Measurements from ENCODE around the gene SLX9.

GRCh38 chr21:44951186-44951915 is 11.5 kb downstream of the SLX9 start:
- TF ChIP-seq, protein P1, sequence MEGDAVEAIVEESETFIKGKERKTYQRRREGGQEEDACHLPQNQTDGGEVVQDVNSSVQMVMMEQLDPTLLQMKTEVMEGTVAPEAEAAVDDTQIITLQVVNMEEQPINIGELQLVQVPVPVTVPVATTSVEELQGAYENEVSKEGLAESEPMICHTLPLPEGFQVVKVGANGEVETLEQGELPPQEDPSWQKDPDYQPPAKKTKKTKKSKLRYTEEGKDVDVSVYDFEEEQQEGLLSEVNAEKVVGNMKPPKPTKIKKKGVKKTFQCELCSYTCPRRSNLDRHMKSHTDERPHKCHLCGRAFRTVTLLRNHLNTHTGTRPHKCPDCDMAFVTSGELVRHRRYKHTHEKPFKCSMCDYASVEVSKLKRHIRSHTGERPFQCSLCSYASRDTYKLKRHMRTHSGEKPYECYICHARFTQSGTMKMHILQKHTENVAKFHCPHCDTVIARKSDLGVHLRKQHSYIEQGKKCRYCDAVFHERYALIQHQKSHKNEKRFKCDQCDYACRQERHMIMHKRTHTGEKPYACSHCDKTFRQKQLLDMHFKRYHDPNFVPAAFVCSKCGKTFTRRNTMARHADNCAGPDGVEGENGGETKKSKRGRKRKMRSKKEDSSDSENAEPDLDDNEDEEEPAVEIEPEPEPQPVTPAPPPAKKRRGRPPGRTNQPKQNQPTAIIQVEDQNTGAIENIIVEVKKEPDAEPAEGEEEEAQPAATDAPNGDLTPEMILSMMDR (IDR thresholded peaks at IDR 0.05): no peak
- no peak for TF ChIP-seq POLR2A (IDR thresholded peaks at IDR 0.05)

All from transverse colon (tissue), 3 donors.